ENCODE results near the gene ERN1.

Gene ERN1

DNA sequence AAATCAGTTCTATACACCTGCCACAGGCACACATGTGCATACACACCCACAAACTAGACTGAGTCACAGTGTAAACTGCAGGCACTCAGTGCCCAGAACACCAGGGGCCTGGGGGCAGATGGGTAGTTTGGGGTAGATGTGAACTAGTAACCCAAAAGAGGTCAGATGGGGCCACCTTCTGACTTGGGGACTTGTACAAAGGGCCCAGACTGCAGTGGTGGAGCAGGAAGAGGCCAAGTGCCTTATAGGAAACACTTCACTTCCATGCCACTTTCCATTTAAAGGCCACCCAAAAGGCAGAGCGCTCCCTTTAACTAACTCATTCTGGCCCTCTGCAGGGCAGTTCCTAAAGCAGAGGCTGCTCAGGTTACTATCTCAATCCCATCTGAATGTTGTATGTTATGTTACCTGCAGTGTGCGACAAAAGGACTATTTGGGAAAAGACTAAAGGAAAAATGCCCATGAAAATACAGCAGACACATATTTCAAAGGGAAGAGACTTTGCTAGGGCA lies 27.8 kb upstream of the ERN1 start:
- no peak for DNase-seq (ENCODE audit: low read depth in 2 of 2)

DNA sequence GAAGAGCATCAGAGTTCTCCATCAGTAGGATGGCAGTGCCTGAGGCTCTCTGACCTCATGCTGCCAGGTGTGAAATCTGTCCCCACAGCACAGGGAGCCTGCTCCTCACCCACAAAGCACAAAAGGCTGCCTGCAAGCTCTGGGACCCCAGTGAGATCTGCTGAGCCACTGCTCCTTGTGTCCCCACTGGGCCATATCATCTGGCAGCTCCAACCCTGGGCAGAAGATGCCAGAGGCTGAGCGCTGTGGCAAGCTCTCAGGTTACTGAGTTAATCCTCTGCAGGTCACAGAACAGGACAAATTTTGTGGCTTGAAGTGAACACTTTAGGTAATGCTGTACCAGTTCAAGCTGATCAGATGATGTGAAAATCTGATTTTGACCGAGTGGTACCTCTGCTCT lies 26.7 kb upstream of the ERN1 start:
- no peak for DNase-seq (ENCODE audit: low read depth in 2 of 2)

DNA sequence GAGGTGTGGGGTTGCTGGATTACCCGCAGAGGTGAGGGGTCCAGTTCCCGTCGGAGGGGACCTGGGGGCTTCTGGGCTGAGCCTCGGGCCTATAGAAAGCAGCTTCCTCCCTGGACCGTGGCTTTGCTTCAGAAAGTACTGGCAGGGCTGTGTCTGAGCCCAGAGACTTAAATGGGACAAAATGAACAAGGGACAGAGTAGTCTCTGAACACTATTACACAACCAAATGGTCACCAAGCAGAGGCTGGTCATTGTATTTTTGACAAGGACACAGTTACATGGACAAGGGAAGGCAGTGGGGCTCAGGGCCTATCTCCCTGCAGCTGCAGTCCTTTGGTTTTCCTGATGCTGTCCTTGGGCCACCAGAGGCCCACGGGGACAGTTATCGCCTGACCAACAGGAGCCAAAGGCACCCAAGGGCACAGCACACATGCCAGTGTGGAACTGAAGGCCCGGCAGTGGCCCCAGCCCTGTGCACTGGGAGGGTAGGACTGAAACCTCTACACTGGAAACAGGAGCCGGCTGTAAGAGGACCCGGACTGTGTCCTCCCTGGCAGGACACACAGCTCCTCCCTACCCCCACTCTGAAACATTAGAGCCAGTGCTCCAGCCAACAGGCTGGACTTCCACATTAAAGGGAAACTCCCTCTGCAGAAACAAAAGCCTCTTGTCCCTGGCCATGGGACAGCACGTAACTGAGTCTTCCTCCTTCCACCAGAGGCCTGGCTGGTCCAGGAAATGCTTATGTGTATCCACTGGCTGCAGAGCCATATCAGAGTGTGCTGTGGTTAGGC lies 26.0 kb upstream of the ERN1 start:
- no peak for DNase-seq (ENCODE audit: low read depth in 2 of 2)

GRCh38 chr17:64155129-64155528 lies 25.2 kb upstream of the ERN1 start:
- DNase-seq (ENCODE audit: low read depth in 2 of 2): no peak

- no peak for DNase-seq (ENCODE audit: low read depth in 2 of 2)
Observed at GRCh38 chr17:64154717-64155116, 24.8 kb upstream of the ERN1 start.

GRCh38 chr17:64154313-64154695 lies 24.4 kb upstream of the ERN1 start:
- DNase-seq (ENCODE audit: low read depth in 2 of 2): no peak

DNA sequence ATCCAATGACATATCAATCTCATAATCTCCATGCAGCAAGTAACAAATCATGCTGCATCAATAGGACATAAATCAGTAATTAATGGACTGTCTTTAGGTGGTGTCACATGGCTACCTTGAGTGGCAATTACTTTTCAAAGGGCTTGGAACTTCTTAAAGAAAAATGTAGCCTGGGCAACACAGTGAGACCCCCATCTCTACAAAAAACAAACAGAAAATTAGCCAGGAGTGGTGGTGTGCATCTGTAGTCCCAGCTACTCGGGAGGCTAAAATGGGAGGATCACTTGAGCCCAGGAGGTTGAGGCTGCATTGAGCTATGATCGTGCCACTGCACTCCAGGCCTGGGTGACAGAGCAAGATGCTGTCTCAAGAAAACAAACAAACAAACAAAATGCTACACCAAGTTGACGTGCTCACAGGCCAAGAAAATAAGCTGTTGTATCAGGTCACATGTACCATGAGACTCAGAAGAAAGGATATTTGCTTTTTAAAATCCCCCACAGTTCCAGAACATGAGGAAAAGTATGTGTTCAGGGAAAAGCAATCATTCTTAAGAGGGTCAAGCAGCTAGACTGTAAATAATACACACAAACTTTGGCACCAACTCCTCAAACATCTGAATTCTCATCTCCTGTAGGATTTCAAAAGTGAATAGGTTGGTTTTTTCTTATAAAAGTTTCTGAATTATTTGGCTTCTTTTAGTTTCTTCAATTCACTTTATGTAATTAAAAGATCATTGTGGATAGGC lies 23.8 kb upstream of the ERN1 start:
- DNase-seq (ENCODE audit: low read depth in 2 of 2): no peak

GRCh38 chr17:64152428-64153125 lies 22.6 kb upstream of the ERN1 start:
- no peak for DNase-seq (ENCODE audit: low read depth in 2 of 2)

DNA sequence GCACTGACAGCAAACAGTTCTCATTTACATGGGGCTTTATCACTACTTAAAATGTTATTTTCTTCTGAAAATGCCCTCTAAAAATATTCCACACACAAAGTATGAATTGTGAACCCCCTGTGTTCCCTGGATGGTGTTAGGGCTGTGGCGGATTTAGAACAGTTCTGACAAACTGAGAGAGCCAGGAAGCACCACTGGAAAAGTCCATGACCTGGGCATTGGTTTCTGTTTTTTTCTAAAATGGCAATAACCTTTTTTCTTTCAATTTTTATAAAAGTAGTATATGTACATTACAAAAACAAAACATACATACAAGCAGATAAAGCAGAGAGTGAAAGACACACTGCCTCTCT lies 21.0 kb upstream of the ERN1 start:
- DNase-seq (ENCODE audit: low read depth in 2 of 2): no peak

DNA sequence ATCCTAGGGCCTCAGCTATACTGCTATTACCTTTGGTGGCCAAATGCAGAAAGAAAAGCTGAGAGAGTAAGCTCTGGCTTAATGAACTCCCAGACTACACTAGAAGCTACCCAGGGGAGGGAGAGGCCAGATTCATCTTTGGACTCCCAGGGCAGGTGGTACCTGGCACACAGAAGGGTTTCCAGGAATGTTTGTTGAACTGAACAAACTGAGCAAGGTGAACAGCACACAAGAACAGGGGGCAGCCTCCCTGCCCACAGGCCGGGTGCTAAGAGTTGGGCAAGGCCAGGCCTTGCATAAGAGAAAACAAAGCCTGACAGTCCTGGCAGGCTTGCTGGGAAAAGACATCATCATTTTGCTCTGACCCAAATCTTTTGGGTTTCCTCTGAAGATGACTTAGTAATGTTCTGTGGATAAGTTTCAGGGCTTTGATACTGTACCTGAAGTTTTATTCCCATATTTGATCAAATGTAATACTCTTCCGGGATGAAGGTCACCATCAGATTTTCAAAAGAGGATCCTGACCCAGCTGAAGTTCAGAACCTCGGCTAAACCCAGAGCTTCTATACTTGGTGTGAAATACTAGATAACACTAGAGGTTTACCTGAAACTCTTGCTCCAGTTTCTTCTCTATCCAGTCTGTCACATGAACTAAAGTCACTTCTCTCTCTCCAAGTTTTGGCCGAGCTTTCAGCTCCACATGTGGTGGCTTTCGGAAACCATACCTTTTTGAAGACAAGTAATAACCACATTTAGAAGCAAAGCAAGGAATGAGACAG lies 20.5 kb upstream of the ERN1 start:
- no peak for DNase-seq (ENCODE audit: low read depth in 2 of 2)

DNA sequence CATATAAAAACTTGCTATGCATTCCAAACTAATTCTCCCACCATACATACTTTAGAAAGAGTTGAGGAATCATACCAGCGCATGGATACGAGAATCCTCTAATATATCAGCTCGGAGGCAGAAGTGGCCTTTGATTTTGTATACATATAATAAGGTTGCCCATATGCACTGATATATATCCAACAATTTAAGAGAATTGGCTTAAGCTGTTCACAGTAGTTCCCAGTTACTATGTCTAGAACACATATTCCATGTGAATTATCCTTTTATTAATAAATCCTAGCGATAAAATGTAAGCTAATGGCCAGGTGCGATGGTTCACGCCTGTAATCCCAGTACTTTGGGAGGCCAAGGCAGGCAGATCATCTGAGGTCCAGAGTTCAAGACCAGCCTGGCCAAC lies 19.3 kb upstream of the ERN1 start:
- no peak for DNase-seq (ENCODE audit: low read depth in 2 of 2)

DNA sequence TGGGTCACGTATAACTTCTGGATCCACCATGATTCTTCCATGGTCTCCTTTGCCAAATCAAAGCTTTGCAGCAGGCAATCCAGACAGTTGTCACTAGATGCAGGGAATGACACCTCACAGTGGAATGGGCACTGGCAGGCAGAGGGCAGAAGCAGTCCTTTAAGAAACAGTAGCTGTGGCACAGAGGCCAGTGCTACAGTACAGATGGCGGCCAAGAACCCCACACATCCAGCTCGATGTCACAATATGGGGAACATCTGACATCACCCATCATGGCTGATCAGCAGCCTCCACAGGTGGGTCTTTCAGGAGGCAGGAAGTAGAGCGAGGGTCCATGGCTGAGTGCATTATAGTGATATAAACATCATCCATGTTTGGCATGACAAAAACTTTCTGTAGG lies 18.8 kb upstream of the ERN1 start:
- DNase-seq (ENCODE audit: low read depth in 2 of 2): no peak

DNA sequence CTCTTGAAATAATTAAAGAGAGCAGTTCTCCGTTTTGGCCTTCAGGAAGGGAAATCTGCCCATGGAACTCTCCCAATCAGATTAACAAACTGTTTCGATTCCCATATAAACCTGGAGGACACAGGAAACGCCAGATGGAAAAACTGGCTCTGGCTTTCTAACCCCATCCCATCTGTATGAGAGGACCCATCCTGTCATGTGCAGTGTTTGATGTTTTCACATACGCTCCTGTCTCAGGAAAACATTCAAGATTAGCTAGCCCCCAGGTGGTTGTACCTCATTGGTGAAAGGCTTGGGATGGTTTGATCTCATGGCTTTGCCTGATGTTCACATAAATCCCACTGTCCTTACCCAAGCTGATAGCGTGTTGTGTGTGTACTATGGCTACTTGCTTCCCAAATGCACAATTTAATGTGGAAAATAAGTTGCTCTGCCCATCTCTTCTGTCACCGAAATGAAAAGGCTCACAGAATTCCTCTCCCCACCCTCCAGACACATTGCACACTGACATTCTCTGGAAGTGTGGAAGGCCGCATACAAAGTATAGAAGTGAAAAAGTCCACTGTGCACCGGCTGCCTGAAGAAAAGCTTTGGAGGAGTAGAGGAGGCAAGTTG lies 18.2 kb upstream of the ERN1 start:
- DNase-seq (ENCODE audit: low read depth in 2 of 2): no peak

GRCh38 chr17:64147110-64148016 lies 17.4 kb upstream of the ERN1 start:
- no peak for DNase-seq (ENCODE audit: low read depth in 2 of 2)

DNA sequence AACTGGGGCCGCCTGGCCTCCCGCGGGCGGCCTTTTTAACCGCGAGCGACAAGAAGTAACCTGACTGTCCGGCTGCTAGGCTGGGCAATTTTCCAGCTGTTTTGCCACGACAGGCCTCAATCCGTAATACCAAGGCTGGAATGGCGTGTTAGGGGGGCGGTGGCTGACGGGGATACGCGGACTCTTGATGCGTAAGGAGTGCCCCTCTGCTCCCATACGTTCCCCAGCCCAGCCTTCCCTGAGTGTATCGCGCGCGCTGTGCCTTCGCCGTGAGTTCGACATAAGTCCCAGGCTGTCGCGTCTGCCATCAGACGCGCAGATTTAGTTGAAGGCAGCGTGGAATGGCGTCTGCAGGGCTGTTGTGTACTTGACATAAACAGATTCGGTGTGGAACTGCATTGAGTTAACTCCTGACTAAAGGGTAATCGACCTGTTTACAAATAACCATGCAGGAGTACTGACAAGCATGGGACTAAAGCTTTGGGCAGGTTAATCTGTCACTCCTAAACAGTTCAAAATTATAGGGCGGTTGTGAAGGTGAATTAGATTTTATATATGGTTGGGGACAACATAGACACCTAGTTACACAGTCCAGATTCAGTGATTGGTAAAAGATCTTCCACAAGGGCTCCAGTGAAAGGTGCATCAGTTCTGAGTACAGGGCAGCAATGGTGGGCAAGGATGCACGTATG lies 16.6 kb upstream of the ERN1 start:
- no peak for DNase-seq (ENCODE audit: low read depth in 2 of 2)

GRCh38 chr17:64145751-64146417 lies 15.9 kb upstream of the ERN1 start:
- peak; percentile 99 for DNase-seq (ENCODE audit: low read depth in 2 of 2)

GRCh38 chr17:64145375-64145750 lies 15.4 kb upstream of the ERN1 start:
- DNase-seq (ENCODE audit: low read depth in 2 of 2): no peak

GRCh38 chr17:64139542-64139941 lies 9.6 kb upstream of the ERN1 start:
- DNase-seq (ENCODE audit: low read depth in 2 of 2): no peak

DNA sequence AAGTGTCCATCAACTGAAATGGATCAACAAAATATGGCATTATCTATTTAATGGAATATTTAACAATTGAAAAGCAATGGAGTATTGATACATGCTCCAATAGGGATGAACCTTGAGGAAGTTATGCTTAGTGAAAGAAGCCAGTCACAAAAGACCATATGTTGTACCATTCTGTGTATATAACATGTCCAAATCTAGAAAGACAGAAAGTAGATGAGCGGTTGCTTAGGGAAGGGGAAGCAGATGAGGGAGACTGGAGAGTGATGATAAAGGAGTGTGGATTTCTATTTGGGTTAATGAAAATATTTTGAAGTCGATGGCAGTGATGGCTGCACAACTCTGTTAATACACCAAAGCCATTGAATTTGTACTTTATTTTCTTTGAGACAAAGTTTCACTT lies 8.5 kb upstream of the ERN1 start:
- no peak for DNase-seq (ENCODE audit: low read depth in 2 of 2)

All from fibroblast of skin of left biceps (primary cell).